ENCODE data around the gene CCDC85C.

CCDC85C gene

DNA sequence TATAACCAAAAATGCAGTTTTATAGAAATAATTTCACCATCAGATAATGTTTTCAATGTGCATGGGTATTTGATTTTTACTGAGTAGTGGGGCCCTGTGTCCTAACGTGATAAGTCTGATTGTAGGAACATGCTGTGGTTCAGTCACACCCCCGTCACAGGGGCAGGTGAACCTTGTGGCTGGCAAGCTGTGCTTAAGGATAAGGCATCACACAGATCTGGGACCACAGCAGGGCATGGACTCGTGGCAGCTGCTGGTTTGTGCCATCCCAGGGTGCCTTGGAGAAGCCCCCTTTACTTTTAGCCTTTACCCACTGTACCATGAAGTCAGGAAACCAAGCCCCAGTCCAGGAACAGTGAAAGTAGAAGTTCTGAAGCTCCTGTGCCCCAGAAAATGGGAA, 106.1 kb downstream of the CCDC85C start:
- no peak overlapping the region for H3K4me3 ChIP-seq (ENCODE audit: low read length)
- H3K4me1 ChIP-seq (ENCODE audit: control insufficient read depth, insufficient read depth, low read length) = no peaks in the 10 kb centered on the region
- H3K27me3 ChIP-seq (ENCODE audit: control insufficient read depth, insufficient read depth, low read length) = no peaks in the 10 kb centered on the region
- no peak overlapping the region for H3K27ac ChIP-seq (ENCODE audit: low read depth, low read length)
- peaks cover 35% of the 10 kb centered on the region for H3K36me3 ChIP-seq (ENCODE audit: control insufficient read depth, insufficient read depth, low read length)
- no peak overlapping the region for H3K9ac ChIP-seq (ENCODE audit: low read length)

- H3K4me3 ChIP-seq (ENCODE audit: low read length) = no peak overlapping the region
- peaks cover 30% of the 10 kb centered on the region for H3K36me3 ChIP-seq (ENCODE audit: control insufficient read depth, insufficient read depth, low read length)
- H3K27ac ChIP-seq (ENCODE audit: low read depth, low read length) = no peak overlapping the region
- no peak overlapping the region for H3K9ac ChIP-seq (ENCODE audit: low read length)
- no peaks in the 10 kb centered on the region for H3K27me3 ChIP-seq (ENCODE audit: control insufficient read depth, insufficient read depth, low read length)
- H3K4me1 ChIP-seq (ENCODE audit: control insufficient read depth, insufficient read depth, low read length) = no peaks in the 10 kb centered on the region
Observed at GRCh38 chr14:99497341-99497740, 106.7 kb downstream of the CCDC85C start.

DNA sequence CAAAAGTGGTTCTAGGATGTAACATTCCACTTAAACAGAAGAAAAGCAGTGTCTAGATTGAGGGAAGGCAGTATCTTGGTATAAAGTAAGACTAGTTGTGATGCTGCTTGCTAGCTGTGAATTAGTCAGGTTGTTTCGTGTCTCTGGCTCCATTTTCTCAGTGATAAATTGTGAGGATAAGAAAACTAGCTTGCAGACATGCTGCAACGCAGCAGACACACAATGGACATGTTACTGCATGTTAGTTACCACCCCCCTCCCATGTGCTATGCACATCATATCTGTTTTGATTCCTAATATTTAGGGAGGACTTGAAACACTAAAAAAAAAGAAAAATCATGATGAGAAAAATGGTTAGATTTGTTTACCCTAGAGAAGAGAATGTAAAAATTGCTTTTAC, 119.9 kb downstream of the CCDC85C start:
- no peak overlapping the region for H3K9ac ChIP-seq (ENCODE audit: low read length)
- H3K4me3 ChIP-seq (ENCODE audit: low read length) = no peak overlapping the region
- no peaks in the 10 kb centered on the region for H3K27me3 ChIP-seq (ENCODE audit: control insufficient read depth, insufficient read depth, low read length)
- H3K4me1 ChIP-seq (ENCODE audit: control insufficient read depth, insufficient read depth, low read length) = peaks cover 17% of the 10 kb centered on the region
- no peak overlapping the region for H3K27ac ChIP-seq (ENCODE audit: low read depth, low read length)
- H3K36me3 ChIP-seq (ENCODE audit: control insufficient read depth, insufficient read depth, low read length) = no peaks in the 10 kb centered on the region

- Histone ChIP-seq H3K27me3 (ENCODE audit: control insufficient read depth, insufficient read depth, low read length) (no peaks in the 10 kb centered on the region), H3K27ac (ENCODE audit: low read depth, low read length) (peak overlapping the region; percentile 95), H3K4me1 (ENCODE audit: control insufficient read depth, insufficient read depth, low read length) (peaks cover 19% of the 10 kb centered on the region), H3K36me3 (ENCODE audit: control insufficient read depth, insufficient read depth, low read length) (no peaks in the 10 kb centered on the region), H3K9ac (ENCODE audit: low read length) (peak overlapping the region; percentile 94), H3K4me3 (ENCODE audit: low read length) (peak overlapping the region; percentile 99)
Observed at GRCh38 chr14:99481745-99482099, 122.3 kb downstream of the CCDC85C start.

DNA sequence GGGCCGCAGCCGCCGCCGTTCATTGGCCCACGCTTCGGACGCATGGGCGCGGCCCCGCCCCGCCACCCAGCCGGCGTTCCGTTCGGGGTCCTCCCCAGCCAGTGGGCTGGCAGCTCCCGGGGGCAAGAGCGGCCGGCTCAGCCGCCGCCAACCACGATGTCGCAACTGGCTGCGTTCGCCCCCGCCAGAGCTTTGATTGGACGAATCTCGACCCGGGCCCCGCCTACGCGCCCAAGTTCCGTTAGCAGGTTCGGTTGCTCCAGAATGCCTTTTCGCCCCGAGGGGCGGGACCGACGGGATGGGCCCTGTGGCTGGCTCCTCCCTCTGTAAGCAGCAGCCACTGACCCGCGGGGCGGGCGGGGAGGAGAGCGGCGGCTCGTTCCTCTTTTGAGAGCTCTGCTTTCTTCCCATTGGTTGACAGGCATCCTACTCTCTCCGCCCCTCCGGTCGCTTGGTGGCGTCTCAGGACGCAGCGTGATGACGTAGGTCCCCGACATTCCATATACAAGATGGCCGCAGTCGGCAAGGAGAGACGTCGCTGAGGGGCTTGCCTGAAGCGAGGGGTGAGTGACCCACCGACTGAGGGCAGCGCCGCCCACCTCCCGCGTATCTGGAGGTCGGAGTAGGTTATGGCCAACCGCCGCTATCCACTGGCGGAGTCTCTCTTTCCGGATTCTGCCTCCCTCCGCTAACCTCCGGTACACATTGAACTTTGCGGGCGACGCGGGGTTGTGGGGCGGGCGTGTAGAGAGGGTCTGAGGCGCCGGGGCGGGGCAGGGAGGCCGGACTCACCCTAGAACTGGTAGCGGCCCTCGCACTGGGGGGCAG, 122.9 kb downstream of the CCDC85C start, which contains the start of gene CCNK:
Gene CCNK (plus strand): TSS at position 493 of the 828 bp plus-strand sequence. CDS start 11,269 bp downstream, outside the sequence.
- no peaks in the 10 kb centered on the region for H3K36me3 ChIP-seq (ENCODE audit: control insufficient read depth, insufficient read depth, low read length)
- no peaks in the 10 kb centered on the region for H3K27me3 ChIP-seq (ENCODE audit: control insufficient read depth, insufficient read depth, low read length)
- H3K4me1 ChIP-seq (ENCODE audit: control insufficient read depth, insufficient read depth, low read length) = peaks cover 19% of the 10 kb centered on the region
- H3K27ac ChIP-seq (ENCODE audit: low read depth, low read length) = peak within 1 kb of the TSS; percentile 95
- H3K9ac ChIP-seq (ENCODE audit: low read length) = peak within 1 kb of the TSS; percentile 94
- H3K4me3 ChIP-seq (ENCODE audit: low read length) = peak within 1 kb of the TSS; percentile 99

DNA sequence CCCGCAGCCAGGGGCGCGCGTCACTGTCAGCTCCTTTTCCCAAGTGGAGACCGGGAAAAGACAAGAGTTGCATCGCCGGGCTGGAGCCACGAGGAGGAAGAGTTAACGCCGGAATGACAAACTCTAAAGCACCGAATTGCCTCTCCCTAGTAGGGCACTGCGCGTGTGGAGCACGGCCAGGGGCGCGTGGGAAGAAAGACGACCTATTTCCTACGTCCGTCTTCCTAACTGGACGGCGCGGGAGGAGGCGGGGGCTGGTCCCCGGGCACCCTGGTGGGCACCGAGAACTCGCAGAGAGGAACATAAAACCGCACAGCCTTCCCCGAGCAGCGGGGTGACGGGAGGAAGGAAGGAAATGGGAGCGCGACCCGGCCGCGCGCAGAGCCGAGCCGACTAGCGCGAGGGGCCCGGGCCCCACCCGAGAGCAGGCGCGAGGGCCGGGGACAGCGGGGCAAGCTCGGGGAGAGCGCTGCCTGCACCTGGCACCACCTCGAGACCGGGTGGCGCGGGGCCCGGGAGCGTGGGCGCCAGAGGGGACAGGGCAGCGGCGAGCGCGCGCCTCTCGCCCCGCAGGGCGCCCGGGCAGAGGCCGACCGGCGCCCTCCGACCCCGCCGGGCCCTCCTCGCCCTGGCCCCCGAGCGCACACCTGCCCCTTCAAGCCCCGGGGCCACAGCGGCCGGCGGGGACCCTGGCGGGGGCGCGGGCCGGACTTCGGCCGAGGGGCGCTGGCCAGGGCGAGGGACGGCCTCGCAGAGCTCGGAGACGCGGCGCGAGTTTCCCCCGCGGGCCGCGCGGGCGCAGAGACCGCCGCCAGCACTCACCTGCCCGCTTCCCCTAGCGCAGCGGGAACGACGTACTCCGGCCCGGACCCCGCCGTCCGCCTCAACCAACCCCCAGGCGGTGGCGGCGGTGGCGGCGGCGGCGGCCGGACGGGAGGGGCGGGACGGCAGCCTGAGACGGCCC, 123.8 kb downstream of the CCDC85C start, which contains the start of gene SETD3:
Gene SETD3 (minus strand): TSS at position 954 of the 964 bp plus-strand sequence. CDS start 15,054 bp downstream, outside the sequence.
- Histone ChIP-seq H3K27me3 (ENCODE audit: control insufficient read depth, insufficient read depth, low read length) (no peaks in the 10 kb centered on the region), H3K4me1 (ENCODE audit: control insufficient read depth, insufficient read depth, low read length) (peaks cover 19% of the 10 kb centered on the region), H3K4me3 (ENCODE audit: low read length) (peak within 1 kb of the TSS; percentile 99), H3K9ac (ENCODE audit: low read length) (peak within 1 kb of the TSS; percentile 94), H3K36me3 (ENCODE audit: control insufficient read depth, insufficient read depth, low read length) (no peaks in the 10 kb centered on the region), H3K27ac (ENCODE audit: low read depth, low read length) (peak within 1 kb of the TSS; percentile 95)

DNA sequence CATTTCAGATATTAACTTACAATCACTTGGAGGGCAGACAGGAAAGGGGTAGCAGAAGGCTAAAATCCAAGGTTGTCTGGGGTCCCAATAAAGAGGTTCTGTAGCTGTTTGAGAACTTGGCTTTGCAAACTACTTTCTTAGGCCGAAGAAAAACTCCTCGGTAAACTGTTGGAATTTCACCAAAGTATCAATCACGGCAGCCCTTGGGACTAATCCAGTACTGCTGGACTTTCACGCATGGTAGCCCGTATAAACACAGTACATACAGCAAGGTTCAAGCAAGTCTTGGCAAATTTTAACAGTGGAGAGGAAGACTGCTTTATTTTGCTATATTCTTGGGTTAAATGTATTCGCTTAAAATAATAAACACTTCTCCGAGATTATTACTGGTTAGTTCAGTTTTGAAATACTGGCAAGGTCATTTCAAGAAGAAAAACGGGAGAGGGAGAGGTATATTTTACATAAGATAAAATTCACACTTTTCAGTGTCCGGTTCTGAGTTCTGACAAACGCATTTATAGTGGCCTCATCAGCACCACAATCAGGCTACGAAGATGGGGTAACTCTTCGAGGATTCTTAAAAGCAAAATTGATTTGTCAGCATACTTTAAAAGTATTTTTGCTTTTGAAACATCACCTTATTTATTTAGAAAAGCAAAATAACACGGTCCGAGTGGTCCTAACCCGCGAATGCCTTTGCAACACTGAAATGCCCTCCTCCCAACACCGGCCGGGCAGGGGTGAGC, 124.7 kb downstream of the CCDC85C start:
- Histone ChIP-seq H3K9ac (ENCODE audit: low read length) (peak overlapping the region; percentile 37), H3K27me3 (ENCODE audit: control insufficient read depth, insufficient read depth, low read length) (no peaks in the 10 kb centered on the region), H3K4me3 (ENCODE audit: low read length) (peak overlapping the region; percentile 80), H3K36me3 (ENCODE audit: control insufficient read depth, insufficient read depth, low read length) (no peaks in the 10 kb centered on the region), H3K27ac (ENCODE audit: low read depth, low read length) (peak overlapping the region; percentile 84), H3K4me1 (ENCODE audit: control insufficient read depth, insufficient read depth, low read length) (peaks cover 19% of the 10 kb centered on the region)

- Histone ChIP-seq H3K27me3 (ENCODE audit: control insufficient read depth, insufficient read depth, low read length) (no peaks in the 10 kb centered on the region), H3K9ac (ENCODE audit: low read length) (no peak overlapping the region), H3K36me3 (ENCODE audit: control insufficient read depth, insufficient read depth, low read length) (no peaks in the 10 kb centered on the region), H3K27ac (ENCODE audit: low read depth, low read length) (no peak overlapping the region), H3K4me1 (ENCODE audit: control insufficient read depth, insufficient read depth, low read length) (peaks cover 19% of the 10 kb centered on the region), H3K4me3 (ENCODE audit: low read length) (no peak overlapping the region)
Observed at GRCh38 chr14:99478128-99478527, 125.9 kb downstream of the CCDC85C start.

GRCh38 chr14:99476864-99477263, 127.1 kb downstream of the CCDC85C start:
- H3K4me1 ChIP-seq (ENCODE audit: control insufficient read depth, insufficient read depth, low read length) = peaks cover 10% of the 10 kb centered on the region
- no peak overlapping the region for H3K4me3 ChIP-seq (ENCODE audit: low read length)
- H3K36me3 ChIP-seq (ENCODE audit: control insufficient read depth, insufficient read depth, low read length) = no peaks in the 10 kb centered on the region
- H3K27ac ChIP-seq (ENCODE audit: low read depth, low read length) = no peak overlapping the region
- H3K9ac ChIP-seq (ENCODE audit: low read length) = no peak overlapping the region
- no peaks in the 10 kb centered on the region for H3K27me3 ChIP-seq (ENCODE audit: control insufficient read depth, insufficient read depth, low read length)

DNA sequence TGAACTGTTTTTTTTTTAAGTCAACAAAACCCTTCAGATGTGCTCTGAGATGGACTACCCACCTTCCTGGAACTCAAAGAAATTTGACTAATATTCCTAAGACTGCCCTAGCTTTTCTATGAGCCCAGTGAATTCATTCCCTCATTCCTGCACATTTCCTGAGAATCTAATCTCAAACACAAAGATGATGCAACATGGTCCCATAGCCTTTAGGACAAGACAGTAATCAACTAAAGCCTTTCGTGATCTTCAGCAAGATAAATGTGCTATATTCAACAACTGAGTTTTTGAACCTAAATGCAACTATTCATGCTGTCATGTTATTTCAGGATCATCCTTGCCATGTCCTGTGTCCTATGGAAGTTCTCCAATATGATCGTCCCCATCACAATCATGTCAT, 128.3 kb downstream of the CCDC85C start:
- no peak overlapping the region for H3K4me3 ChIP-seq (ENCODE audit: low read length)
- H3K9ac ChIP-seq (ENCODE audit: low read length) = no peak overlapping the region
- no peaks in the 10 kb centered on the region for H3K27me3 ChIP-seq (ENCODE audit: control insufficient read depth, insufficient read depth, low read length)
- peaks cover 10% of the 10 kb centered on the region for H3K4me1 ChIP-seq (ENCODE audit: control insufficient read depth, insufficient read depth, low read length)
- no peak overlapping the region for H3K27ac ChIP-seq (ENCODE audit: low read depth, low read length)
- no peaks in the 10 kb centered on the region for H3K36me3 ChIP-seq (ENCODE audit: control insufficient read depth, insufficient read depth, low read length)

DNA sequence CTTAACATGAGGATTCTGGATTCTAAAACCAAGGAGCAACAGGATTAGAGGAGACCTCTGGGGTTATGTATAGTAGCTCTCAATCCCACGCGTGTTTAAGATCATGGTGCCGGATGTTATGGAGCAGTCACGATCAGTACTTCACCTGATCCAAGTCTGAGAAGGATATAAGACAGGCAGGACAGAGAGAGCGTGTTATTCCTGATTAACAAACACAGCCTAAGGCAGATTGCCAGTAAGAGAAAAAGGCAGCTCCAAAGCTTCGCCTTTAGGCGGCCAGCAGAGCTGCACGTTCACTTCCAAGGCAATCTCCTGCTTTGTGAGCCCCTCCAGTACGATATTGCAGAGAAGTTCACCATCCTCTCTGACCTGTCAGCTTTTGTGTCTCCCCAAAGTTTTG, 128.8 kb downstream of the CCDC85C start:
- Histone ChIP-seq H3K27me3 (ENCODE audit: control insufficient read depth, insufficient read depth, low read length) (no peaks in the 10 kb centered on the region), H3K36me3 (ENCODE audit: control insufficient read depth, insufficient read depth, low read length) (no peaks in the 10 kb centered on the region), H3K27ac (ENCODE audit: low read depth, low read length) (no peak overlapping the region), H3K9ac (ENCODE audit: low read length) (no peak overlapping the region), H3K4me1 (ENCODE audit: control insufficient read depth, insufficient read depth, low read length) (peaks cover 10% of the 10 kb centered on the region), H3K4me3 (ENCODE audit: low read length) (no peak overlapping the region)

GRCh38 chr14:99473458-99473857, 130.5 kb downstream of the CCDC85C start:
- H3K4me1 ChIP-seq (ENCODE audit: control insufficient read depth, insufficient read depth, low read length) = no peaks in the 10 kb centered on the region

More at GRCh38 chr14:99473458-99473857, 130.5 kb downstream of the CCDC85C start:
- Histone ChIP-seq H3K27ac (ENCODE audit: low read depth, low read length) (no peak overlapping the region), H3K36me3 (ENCODE audit: control insufficient read depth, insufficient read depth, low read length) (no peaks in the 10 kb centered on the region), H3K9ac (ENCODE audit: low read length) (no peak overlapping the region), H3K27me3 (ENCODE audit: control insufficient read depth, insufficient read depth, low read length) (no peaks in the 10 kb centered on the region), H3K4me3 (ENCODE audit: low read length) (no peak overlapping the region)
